GM21717 (cell line): Measurements from ENCODE around the gene PEX14.
A peak's percentile ranks its signal among the peaks of the same experiment; 100 is the strongest.
"Not testable (repeated sequence)": the region's sequence is repeated elsewhere in the genome, so short reads cannot be mapped to it uniquely, and the experiment has no call there.

Source experiments
- ATAC-seq: cut with Tn5 transposase; IDR thresholded peaks from one replicate; pipeline ENCODE4 v1.9.1; 2021; ENCODE audit warnings: mild to moderate bottlenecking, moderate library complexity; ENCODE audit not compliant: unreplicated experiment

PEX14 gene

DNA sequence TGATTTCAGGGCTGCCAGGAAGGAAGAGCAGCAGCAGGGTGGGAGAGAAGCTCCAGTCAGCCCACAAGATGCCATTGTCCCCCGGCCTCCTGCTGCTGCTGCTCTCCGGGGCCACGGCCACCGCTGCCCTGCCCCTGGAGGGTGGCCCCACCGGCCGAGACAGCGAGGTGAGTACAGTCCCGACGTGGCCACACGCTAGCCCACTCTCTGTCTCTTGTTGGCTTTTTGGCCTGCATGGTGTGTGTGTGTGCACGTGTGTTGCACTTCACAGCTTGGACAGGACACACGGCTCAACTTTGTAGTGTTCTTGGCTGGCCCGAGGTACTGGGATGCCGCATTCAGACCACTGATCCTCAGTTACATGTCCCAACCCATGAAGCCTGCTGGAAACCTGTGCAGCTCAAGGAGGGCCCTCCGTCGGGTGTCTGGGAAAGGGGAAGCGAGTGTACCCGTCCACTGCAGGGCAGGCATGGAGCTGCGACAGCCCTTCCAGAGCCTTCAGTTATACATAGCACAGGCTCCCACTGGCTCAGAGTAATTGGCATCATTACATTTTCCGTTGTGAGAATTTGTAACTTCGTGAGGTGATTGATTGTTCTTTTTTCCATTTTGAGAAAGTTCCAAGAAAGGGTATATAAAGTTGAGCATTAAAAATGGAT is 24.5 kb upstream of the PEX14 start:
- ATAC-seq, result no peak

DNA sequence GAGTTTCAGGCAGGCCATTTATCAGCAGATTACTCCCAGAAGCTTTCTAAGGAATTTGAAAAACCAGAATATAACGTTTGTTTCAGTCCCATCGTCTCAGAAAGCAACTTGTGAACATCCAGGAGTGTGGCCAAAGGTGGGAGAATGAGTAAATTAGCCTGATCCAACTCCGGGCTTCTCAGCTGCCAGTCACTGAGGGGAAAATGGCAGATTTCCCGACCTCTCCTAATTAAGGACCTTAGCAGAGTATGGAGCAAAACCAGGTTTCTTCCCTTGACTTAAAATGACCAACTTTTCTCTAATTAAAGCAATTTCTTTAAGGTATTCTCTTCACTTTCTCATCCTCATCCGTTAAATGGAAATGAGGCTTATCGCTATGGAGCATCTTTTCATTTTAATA is 23.9 kb upstream of the PEX14 start:
- ATAC-seq, result no peak

DNA sequence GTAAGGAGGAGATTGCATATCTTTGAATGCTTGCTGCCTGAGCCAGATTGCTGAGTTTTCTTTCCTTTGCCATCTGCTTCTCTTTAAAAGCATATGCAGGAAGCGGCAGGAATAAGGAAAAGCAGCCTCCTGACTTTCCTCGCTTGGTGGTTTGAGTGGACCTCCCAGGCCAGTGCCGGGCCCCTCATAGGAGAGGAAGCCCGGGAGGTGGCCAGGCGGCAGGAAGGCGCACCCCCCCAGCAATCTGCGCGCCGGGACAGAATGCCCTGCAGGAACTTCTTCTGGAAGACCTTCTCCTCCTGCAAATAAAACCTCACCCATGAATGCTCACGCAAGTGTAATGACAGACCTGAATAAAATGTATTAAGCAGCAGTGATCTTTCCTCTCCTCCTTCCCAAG is 23.5 kb upstream of the PEX14 start:
- ATAC-seq, result no peak

DNA sequence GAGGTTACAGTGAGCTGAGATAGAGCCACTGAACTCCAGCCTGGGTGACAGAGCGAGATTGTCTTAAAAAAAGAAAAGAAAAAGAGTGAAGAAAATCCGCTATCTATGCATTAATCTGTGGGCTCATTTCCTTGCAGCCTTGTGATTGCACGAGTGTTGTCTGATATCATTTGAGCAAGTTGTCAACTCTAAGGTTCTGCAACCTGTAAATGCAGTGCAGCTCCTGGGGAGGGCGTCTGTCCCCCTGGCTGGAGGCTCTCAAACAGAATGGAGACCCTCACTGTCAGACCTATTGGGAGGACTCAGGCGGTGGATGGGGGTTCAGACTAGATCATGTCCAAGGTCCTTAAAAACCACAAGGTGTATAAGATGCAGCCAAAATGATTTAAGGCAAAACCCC is 18.7 kb upstream of the PEX14 start:
- ATAC-seq, result no peak

DNA sequence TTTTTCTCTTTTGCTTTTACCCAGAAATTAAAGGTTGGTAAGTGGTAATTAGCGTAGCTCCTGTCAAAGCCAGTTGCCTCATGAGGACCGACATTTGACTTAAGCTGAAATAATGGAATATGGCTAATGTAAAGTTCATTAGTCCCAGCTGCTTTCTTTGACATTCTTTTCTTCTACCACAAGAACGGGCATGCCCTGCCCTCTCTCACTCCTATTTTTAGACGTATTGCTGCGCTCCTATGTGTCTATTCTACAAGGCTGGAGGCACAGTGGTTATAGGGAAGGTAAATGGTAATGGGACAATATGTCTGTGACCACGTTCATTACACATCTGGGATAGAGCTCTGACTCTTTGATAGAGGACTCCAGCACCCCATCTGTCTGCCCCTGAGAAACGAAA is 18.1 kb upstream of the PEX14 start:
- ATAC-seq, result no peak

DNA sequence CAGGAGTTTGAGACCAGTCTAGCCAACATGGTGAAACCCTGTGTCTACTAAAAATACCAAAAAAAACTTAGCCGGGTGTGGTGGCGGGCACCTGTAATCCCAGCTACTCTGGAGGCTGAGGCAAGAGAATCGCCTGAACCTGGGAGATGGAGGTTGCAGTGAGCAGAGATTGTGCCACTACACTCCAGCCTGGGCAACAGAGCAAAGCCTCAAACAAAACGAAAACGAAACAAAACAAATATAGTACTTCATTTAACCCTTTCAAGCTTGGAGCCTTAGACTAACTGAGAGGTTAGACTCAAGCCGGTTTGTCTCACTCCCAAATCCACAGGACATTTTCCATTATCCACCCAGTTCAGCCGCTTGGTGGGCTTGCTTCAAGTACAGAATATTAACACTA is 17.3 kb upstream of the PEX14 start:
- not testable (repeated sequence) for ATAC-seq

DNA sequence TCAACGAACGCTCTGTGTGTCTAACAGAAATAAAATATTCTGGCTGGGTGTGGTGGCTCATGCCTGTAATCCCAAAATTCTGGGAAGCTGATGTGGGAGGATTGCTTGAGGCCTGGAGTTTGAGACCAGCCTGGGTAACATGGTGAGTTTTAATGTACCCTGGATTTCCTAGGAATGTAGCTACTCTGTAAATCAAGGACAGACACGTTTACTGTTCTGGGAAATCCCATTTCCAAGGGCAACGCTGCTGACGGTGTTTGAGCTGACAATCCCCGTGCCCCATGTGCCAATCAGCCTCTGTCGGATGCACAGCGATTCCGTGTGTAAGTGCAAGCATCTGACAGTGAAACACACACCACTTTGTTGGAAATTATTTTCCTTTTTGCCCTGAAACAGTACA is 16.9 kb upstream of the PEX14 start:
- no peak for ATAC-seq

DNA sequence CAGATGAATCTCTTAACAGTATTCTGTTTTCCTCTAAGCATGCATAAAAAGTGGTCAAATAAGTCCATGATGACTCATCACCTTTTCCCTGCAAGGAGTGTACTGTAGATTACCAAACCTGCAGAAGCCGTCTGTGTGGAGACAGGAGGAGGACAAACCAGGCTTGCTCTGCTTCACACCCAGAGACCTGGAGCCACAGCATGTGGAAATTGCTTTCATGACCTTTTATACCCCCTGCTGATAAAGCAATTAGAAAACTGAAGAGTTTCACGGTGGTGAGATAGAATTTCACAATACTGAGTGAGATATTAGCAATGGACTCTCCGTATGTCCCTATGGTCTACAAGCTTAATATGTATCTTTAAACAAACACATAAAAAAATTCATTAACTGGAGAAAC is 15.6 kb upstream of the PEX14 start:
- no peak for ATAC-seq

DNA sequence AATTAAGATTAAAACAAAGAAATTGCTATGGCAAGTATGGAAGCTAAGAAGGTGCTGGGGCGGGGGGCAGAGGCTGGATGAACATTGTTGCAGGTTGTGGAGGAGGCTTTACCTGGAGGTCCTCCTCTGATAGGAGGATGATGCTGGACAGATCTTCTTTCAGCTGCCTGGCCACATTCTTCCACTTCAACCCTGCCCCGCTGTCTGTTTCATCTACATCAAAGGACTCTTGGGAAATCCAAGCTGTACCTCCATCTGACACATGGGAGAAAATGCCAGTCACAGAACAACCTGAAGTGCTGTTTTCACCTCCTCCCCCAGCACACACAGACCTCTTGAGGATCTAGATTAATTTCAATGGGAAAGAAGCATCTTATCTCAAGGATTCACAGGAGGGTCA is 7.7 kb upstream of the PEX14 start:
- ATAC-seq, result no peak

DNA sequence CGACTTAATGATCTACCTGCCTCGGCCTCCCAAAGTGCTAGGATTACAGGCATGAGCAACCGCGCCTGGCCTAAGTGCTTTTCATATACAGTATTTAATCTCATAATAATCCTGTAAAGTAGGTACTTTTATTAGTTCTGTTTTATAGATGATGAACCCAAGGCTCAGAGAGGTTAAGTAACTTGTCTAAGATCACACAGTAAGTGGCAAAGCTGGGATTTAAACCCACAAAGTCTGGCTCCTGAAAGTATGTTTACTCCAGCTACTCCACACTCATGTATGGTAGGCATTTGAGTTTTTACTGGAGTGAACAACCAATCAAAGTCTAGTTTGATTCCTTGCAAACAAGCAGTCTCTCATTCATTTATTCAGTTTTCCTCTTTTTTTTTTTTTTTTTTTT is 4.7 kb upstream of the PEX14 start:
- no peak for ATAC-seq

DNA sequence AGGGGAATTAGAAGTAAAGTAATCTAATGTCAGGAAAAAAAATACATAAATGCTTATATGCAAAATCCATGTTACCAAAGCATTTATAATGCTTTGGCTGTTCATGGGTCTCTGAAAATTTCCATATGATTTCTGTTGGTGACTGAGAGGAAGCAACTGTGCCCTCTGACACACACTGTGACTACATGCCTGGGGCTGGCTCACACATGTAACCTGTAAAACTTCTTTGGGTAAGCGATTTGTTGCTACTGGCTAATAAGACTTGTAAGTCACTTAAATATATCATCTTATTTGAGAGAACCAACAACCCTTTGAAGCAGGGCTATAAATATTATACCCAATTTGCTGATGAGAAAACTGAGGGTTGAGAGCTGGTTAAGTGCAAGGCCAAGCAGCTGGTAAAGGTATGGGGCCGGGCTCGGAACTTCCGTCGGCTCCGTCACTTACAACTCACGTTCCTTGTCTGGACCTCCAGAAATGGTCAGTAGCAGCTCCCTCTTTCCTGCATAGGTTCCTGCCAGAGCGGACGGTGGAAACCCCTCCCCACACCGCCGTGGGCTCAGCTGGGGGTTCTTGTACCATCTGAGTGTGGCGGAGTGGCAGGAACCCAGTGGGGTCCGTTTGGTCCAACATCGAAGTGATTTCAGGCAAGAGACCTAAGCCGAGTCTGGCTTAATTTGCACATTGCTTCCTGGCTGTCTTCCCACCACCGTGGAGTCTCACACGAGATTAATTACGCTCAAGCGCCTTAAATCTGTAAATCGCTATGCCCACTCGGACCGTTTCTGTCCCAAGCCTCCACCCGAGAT is 3.1 kb upstream of the PEX14 start:
- ATAC-seq, result no peak

DNA sequence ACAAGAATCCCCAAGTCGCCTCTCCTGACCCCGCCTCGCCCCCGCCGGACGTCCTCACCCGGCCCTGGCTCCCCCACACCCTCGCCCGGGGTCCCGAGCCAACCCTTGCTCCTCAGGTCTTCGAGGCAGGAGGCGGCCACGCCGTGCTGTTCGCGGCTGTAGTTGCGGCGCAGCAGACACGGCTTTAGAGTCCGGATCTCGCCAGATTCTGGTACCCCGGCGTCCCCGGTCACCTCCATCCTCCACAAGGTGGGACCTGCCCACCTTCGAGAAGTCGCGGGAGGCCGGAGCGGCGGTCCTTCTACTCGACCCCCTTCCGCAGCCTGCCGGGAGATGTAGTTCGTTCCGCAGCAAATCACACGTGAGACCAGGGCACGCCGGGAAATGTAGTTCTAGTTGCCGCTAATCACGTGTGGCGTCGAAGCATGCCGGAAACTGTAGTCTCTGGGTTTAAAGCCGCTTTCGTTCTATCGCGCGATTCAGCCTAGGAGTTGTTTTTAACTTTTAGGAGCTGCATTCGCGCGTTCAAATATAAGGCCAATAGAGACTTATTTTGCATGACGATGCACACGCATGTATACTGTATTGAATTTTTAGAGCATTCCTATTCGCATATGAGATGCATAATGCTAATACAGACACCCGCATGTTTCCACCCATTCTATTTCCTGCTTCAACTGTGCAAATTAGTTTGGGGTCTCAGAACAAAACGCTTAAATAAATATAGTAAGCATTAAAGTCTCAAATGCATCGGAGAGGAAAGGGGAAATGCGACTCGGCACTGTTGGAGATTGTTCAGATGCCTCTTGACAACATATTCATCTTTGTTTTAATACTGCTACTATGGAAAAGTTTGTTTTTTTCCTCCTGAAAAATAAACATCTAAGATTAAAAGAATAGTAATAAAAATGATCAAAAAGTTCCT is 2.3 kb upstream of the PEX14 start, which contains the start of gene DFFA:
TSS of gene DFFA (minus strand) at position 310 of the 925 bp plus-strand sequence. CDS start at position 239, 71 bp downstream.
- ATAC-seq, result peak; percentile 73

DNA sequence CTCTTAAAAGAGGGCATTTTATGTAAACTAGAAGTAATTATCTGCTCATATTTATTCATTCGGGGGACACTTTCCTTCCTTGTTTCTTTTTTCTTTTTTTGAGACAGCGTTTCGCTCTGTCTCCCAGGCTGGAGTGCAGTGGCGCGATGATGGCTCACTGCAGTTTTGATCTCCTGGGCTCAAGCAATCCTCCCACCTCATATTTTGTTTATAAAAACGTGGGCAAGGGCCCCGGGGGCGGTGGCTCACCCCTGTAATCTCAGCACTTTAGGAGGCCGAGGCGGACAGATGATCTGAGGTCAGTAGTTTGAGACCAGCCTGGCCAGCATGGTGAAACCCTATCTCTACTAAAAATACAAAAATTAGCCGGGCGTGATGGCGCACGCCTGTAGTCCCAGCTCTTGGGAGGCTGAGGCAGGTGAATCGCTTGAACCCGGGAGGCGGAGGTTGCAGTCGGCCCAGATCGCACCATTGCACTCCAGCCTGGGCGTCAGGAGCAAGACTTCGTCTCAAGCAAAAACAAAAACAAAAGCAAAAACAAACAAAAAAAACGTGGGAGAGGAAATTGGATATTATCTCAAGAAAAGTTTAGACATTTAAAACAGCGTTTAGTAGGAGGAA is 1.5 kb upstream of the PEX14 start:
- ATAC-seq, result no peak

DNA sequence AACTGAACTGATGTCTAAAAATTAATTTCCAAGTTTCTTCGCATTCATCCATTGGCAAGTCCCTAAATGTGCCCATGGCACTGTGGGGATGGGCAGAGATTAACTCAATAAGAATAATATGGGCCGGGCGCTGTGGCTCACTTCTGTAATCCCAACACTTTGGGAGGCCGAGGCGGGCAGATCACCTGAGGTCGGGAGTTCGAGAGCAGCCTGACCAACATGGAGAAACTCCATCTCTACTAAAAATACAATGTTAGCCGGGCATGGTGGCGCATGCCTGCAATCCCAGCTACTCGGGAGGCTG is 489 bp upstream of the PEX14 start:
- not testable (repeated sequence) for ATAC-seq

DNA sequence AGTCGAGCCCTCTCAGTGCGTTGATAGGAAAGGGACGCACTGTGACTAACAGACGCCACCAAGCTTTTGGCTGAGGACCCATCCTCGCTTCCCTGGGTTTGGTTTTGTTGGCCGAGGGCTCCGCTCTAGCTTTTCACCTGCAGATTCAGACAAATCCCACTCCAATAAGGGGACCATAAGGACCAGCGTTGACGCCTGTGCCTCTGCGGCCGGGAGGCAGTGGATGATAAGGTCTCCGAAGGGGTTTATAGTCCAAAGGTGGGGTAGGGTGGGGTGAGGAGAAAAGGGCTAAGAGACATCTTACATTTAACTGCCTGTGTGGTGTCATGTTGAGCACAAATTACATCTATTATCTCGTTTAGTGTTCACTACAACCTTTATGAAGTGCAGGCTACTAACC is 760 bp downstream of the PEX14 start:
- ATAC-seq, result peak; percentile 3

DNA sequence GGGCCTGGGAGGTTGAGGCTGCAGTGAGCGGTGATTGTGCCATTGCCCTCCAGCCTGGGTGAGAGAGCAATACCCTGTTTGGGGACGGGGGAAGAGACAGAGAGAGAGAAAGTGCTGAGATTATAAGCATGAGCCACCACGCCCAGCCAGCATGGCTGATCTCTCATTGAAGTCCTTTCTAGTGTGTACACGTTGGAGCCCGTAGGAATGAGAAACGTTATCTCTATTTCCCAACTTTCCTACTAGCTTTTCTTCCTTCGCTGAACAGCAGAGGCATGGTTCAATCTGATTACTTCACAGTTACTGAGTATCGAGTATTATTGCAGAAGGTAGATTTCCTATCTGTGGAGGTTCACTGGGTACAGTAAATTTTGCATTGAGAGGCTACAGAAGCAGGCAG is 4.5 kb downstream of the PEX14 start:
- ATAC-seq, result no peak

DNA sequence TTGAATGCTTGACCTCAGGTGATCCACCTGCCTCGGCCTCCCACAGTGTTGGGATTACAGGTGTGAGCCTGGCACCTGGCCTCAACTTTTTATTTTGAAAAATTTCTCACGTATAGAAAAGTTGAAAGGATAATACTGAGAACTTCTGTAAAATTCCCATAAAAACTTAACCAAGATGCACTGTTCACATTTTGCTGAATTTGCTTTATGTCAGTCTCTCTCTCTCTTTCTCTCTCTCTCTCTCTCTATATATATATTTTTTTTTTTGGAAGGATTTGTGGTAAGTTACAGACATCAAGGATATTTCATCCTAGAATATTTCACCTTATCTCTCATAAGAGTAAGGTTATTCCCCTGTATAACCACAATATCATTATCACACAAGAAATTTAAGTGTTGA is 5.9 kb downstream of the PEX14 start:
- ATAC-seq, result no peak

DNA sequence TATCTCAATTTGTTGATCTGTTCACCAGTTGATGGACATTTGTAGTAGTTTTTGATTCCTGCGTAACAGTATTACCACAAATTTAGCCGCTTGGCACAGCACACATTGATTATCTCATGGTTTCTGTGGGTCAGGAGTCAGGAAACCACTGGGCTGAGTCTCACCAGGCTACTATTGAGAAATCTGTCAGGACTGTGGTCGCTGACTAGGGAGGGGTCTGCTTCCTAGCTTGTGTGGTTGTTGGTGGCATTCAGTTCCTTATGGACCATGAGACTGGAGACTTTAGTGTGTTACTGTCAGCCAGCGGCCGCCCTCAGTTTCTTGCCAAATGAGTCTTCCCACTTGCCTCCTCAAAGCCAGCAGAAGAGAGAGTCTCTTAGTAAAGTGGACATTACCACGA is 9.8 kb downstream of the PEX14 start:
- no peak for ATAC-seq

DNA sequence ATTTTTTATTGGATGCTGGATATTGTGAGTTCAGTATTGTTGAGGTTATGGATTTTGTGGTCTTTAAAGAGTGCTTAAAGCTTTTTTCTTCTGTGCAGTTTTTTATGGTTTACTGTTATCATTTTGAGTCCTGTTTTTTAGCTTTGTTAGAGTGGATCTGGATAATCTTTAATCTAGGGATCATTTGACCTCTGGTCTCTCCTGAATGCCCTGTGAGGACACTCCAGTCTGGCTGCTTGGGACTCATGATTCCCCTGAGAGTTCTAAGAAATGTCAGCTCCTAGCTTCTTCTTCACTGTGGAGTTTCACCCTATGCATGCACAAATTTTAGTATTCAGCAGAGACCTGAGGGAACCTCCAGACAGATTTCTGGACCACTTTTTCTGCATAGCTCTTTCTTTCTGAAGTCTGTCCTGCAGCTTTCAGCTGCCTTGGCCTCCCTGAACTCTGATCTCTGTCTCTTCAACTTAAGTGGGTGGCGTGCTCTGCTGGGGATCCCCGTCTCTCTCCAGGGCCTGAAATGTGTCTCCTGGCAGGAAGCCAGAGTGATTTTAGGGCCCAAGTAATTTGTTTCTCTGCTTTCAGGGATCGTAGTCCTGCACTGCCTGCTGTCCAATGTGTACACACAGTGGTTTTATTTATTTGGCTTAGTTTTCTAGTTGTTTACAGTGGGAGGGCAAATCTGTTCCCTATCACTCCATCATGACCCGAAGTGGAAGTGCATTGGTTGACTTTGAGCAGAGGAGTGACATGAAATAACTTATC is 14.7 kb downstream of the PEX14 start:
- no peak for ATAC-seq

DNA sequence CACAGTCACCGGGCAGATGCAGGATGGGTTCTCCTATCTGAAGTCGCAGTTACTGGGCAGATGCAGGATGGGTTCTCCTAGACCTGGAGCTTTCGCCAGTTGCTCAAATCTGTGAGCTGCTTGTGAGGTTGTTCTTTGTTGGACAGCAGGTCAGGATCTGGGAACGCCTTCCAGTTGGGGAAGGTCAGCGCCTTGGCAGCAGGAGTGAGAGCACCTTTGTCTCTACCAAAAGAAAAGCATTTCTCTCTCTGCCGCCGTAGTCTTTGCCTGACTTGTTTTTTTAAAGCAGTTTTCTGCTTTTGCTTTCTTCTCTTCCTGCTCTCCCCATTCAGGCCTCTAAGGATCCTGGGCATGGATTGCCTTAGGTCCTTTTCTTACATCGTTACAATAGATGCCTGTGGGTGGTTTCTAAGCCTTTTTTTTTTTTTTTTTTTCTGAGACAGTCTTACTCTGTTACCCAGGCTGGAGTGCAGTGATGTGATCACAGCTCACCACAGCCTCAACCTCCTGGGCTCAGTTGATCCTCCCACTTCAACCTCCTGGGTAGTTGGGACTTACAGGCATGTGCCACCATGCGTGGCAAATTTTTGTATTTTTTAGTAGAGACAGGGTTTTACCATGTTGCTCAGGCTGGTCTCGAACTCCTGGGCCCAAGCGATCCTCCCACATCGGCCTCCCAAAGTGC is 15.7 kb downstream of the PEX14 start:
- ATAC-seq, result no peak
